NT2/D1 (cell line): Measurements from ENCODE around the gene SH3PXD2A.

Source experiments
- YY1 ChIP-seq: IDR thresholded peaks from 2 replicates; pipeline ENCODE4 v1.6.1; 2011; ENCODE audit not compliant: insufficient read length, insufficient read depth
- ZNF274 ChIP-seq: IDR thresholded peaks from 2 replicates; pipeline ENCODE4 v1.6.1; 2011; ENCODE audit warnings: mild to moderate bottlenecking, low read depth, low read length

DNA sequence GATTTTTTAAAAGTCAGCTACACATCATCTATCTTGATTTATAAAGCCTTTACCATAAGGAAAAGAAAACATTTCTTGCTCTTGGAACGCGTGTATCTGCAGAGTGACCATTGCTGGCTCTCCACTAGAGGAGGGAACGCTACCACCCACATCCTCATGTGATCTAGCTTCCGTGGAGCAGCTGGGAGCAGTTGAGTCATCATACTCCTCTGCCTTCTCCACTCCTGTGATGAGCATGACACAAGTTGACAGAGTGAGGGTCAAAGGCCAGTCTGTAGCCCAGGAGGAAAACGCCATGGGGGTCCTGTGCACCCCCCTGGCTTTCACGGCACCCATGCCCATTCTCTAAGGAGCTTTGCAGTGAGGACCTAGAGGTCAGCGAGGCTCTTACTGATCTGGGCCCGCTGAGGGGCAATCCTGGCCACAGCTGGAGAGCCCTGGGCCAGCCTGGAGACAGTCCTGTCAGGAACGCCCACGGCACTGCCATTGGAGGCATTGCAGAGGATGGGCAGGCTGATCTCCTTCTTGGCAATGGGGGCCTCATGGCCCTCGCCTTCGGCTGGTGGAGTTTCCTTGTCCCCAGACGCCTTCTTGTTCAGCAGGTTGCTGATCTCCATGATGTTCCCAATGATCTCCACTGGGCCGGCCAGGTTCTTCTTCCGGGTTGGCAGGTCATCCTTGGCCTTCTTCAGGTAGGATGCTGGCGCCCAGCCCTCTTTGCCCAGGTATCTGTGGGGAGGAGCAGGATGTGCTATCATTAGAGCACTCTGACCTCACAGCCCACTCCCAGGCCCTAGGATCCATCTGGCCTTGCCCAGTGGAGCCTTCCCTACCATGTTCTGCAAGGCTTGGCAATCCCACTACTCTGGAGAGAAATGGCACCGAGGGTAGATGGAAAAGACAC, 242.7 kb downstream of the SH3PXD2A start:
- no peak for TF ChIP-seq YY1
- no peak for TF ChIP-seq ZNF274
